B cell (primary cell): Measurements from ENCODE around the gene OTULIN. TPM values are rescaled to one million over a fixed set of nuclear protein-coding genes. Genes with fewer than 3 reads are reported as not detected.

Experiments used
- polyA plus RNA-seq: library from polyadenylated mRNA; depleted of rRNA; stranded (reverse); fragments of >200 nt; gene quantifications from 2 replicates; pipeline ENCODE4 v1.2.3, GENCODE V29; 2012
- total RNA-seq, 2 donors: library from RNA; stranded (reverse); fragments of 120-200 nt in 1 of 2; gene quantifications; 1 replicate in 1 of 2; 2 replicates in 1 of 2; pipeline versions ENCODE4 v1.2.3 to v1.2.4, GENCODE V29; 2013 to 2022

The OTULIN gene
- total and polyA plus RNA-seq, 2 donors (not counting 1 experiment from before 2014, with no cell fraction given) = 8.4 to 64.4 TPM

Other genes starting within 250 kb of the OTULIN start
- 0.80 and 0.81 TPM in 2 replicates for gene OTULINL, start 82.9 kb upstream of the OTULIN start, total RNA-seq
- gene OTULINL, start 82.9 kb upstream of the OTULIN start, polyA plus RNA-seq = 0.33 and 0.75 TPM in 2 replicates
- 71.1 and 71.3 TPM in 2 replicates for gene ANKH, start 207.1 kb downstream of the OTULIN start, total RNA-seq
- gene ANKH, start 207.1 kb downstream of the OTULIN start, polyA plus RNA-seq = 6.3 and 13.7 TPM in 2 replicates